Measurements from ENCODE around the gene MCHR1.

MCHR1 gene

GRCh38 chr22:40720538-40721256 lies 41.4 kb downstream of the MCHR1 start:
- FAIRE-seq (no peak), DNase-seq (ENCODE audit: insufficient read length) (no peak)
- TF ChIP-seq POLR2AphosphoS5 (IDR thresholded peaks at IDR 0.05; ENCODE audit: low read depth, low read length) (no peak), POLR2A (IDR thresholded peaks at IDR 0.05; ENCODE audit: low read depth, low read length) (no peak), TAF1 (IDR thresholded peaks at IDR 0.05; ENCODE audit: borderline replicate concordance, low read depth, low read length) (no peak)

GRCh38 chr22:40721266-40721665 lies 42.0 kb downstream of the MCHR1 start:
- TF ChIP-seq POLR2AphosphoS5 (IDR thresholded peaks at IDR 0.05; ENCODE audit: low read depth, low read length): no peak
- TF ChIP-seq POLR2A (IDR thresholded peaks at IDR 0.05; ENCODE audit: low read depth, low read length): no peak
- TF ChIP-seq TAF1 (IDR thresholded peaks at IDR 0.05; ENCODE audit: borderline replicate concordance, low read depth, low read length): no peak
- DNase-seq (ENCODE audit: insufficient read length) (no peak), FAIRE-seq (no peak)

- no peak for TF ChIP-seq POLR2A (IDR thresholded peaks at IDR 0.05; ENCODE audit: low read depth, low read length)
- no peak for DNase-seq (ENCODE audit: insufficient read length)
- FAIRE-seq: no peak
These were observed 44.2 kb downstream of the MCHR1 start for GRCh38 chr22:40723396-40723933.

GRCh38 chr22:40726514-40726913 lies 47.2 kb downstream of the MCHR1 start:
- FAIRE-seq (no peak), DNase-seq (ENCODE audit: insufficient read length) (no peak)
- TF ChIP-seq POLR2AphosphoS5 (IDR thresholded peaks at IDR 0.05; ENCODE audit: low read depth, low read length): no peak
- TF ChIP-seq POLR2A (IDR thresholded peaks at IDR 0.05; ENCODE audit: low read depth, low read length): no peak

GRCh38 chr22:40727070-40727963 lies 48.0 kb downstream of the MCHR1 start:
- TF ChIP-seq POLR2AphosphoS5 (IDR thresholded peaks at IDR 0.05; ENCODE audit: low read depth, low read length) (no peak), TAF1 (IDR thresholded peaks at IDR 0.05; ENCODE audit: borderline replicate concordance, low read depth, low read length) (no peak), POLR2A (IDR thresholded peaks at IDR 0.05; ENCODE audit: low read depth, low read length) (no peak)
- no peak for DNase-seq (ENCODE audit: insufficient read length)
- FAIRE-seq: no peak

GRCh38 chr22:40727964-40728615 lies 48.8 kb downstream of the MCHR1 start:
- FAIRE-seq (no peak), DNase-seq (ENCODE audit: insufficient read length) (no peak)
- TF ChIP-seq POLR2AphosphoS5 (IDR thresholded peaks at IDR 0.05; ENCODE audit: low read depth, low read length) (no peak), POLR2A (IDR thresholded peaks at IDR 0.05; ENCODE audit: low read depth, low read length) (no peak), TAF1 (IDR thresholded peaks at IDR 0.05; ENCODE audit: borderline replicate concordance, low read depth, low read length) (no peak)

GRCh38 chr22:40728731-40729189 lies 49.5 kb downstream of the MCHR1 start:
- no peak for TF ChIP-seq TAF1 (IDR thresholded peaks at IDR 0.05; ENCODE audit: borderline replicate concordance, low read depth, low read length)
- no peak for TF ChIP-seq POLR2AphosphoS5 (IDR thresholded peaks at IDR 0.05; ENCODE audit: low read depth, low read length)
- no peak for TF ChIP-seq POLR2A (IDR thresholded peaks at IDR 0.05; ENCODE audit: low read depth, low read length)
- no peak for DNase-seq (ENCODE audit: insufficient read length)
- no peak for FAIRE-seq

GRCh38 chr22:40729284-40729683 lies 50.0 kb downstream of the MCHR1 start:
- TF ChIP-seq POLR2A (IDR thresholded peaks at IDR 0.05; ENCODE audit: low read depth, low read length) (no peak), POLR2AphosphoS5 (IDR thresholded peaks at IDR 0.05; ENCODE audit: low read depth, low read length) (no peak), TAF1 (IDR thresholded peaks at IDR 0.05; ENCODE audit: borderline replicate concordance, low read depth, low read length) (no peak)
- FAIRE-seq: no peak

More at GRCh38 chr22:40729284-40729683, 50.0 kb downstream of the MCHR1 start:
- no peak for DNase-seq (ENCODE audit: insufficient read length)

Measured in GM12892 (cell line).